ENCODE results near the gene ETF1.

The ETF1 gene

DNA sequence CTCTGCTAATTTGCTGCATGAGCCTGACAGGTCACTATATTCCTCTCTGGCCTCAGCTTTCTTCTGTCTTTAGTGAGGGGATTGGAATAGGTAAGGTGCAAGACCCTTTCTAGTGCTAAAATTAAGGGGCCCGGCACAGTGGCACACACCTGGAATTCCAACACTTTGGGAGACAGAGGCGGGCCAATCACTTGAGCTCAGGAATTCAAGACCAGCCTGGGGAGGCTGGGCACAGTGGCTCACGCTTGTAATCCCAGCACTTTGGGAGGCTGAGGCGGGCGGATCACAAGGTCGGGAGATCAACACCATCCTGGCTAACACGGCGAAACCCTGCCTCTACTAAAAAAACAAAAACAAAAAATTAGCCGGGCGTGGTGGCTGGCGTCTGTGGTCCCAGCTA, 40.5 kb downstream of the ETF1 start:
- Histone ChIP-seq H3K4me3 (ENCODE audit: low read length, poor library complexity, severe bottlenecking) (no peak overlapping the region), H4K20me1 (ENCODE audit: insufficient read depth, low read length, poor library complexity, severe bottlenecking) (no peaks in the 10 kb centered on the region), H3K27me3 (ENCODE audit: insufficient read depth, low read length, poor library complexity, severe bottlenecking) (no peaks in the 10 kb centered on the region), H3K36me3 (ENCODE audit: insufficient read depth, low read length) (peaks cover 10% of the 10 kb centered on the region; the same call in 1 of the 2 replicates), H3K4me1 (ENCODE audit: insufficient read depth, low read length, poor library complexity, severe bottlenecking) (no peaks in the 10 kb centered on the region), H3K9me2 (replicated peaks; ENCODE audit: low read depth, low read length) (no peaks in the 10 kb centered on the region), H2AFZ (ENCODE audit: low read length) (no peak overlapping the region), H3F3A (ENCODE audit: low read depth) (no peaks in the 10 kb centered on the region), H3K4me2 (ENCODE audit: low read depth, low read length, poor library complexity, severe bottlenecking) (no peak overlapping the region), H3K79me2 (ENCODE audit: insufficient read depth, low read length) (no peaks in the 10 kb centered on the region), H3K9me3 (ENCODE audit: insufficient read depth, low read depth, low read length) (no peaks in the 10 kb centered on the region), H3K9ac (ENCODE audit: low read depth, low read length, poor library complexity, severe bottlenecking) (no peak overlapping the region)
- TF ChIP-seq CTCF (conservative IDR thresholded peaks at IDR 0.05; ENCODE audit: low read length) (no peak), EZH2phosphoT487 (IDR thresholded peaks at IDR 0.05; ENCODE audit: borderline replicate concordance) (no peak)

DNA sequence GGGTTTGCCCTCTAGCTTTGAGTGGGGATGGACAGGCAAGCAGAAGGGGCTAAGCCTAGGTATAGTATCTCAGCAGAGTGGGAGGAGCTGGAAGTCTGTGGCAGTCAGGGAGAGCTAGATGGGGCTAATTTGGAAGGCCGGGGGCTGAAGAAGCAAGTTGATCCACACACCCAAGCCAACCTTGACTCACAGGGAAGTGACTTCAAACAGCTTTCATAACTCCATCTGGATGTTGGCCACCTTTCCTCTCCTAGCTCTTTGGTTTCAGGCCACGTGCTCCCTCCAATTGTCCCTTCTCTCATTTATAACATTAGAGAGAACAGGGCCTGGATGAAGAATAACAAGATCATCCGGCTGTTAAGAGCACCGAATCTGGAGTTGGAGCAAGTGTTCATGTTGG, 40.9 kb downstream of the ETF1 start:
- Histone ChIP-seq H3K9ac (ENCODE audit: low read depth, low read length, poor library complexity, severe bottlenecking) (no peak overlapping the region), H3K4me1 (ENCODE audit: insufficient read depth, low read length, poor library complexity, severe bottlenecking) (no peaks in the 10 kb centered on the region), H4K20me1 (ENCODE audit: insufficient read depth, low read length, poor library complexity, severe bottlenecking) (no peaks in the 10 kb centered on the region), H3K27me3 (ENCODE audit: insufficient read depth, low read length, poor library complexity, severe bottlenecking) (no peaks in the 10 kb centered on the region), H3K9me2 (replicated peaks; ENCODE audit: low read depth, low read length) (no peaks in the 10 kb centered on the region), H3F3A (ENCODE audit: low read depth) (no peaks in the 10 kb centered on the region), H3K9me3 (ENCODE audit: insufficient read depth, low read depth, low read length) (no peaks in the 10 kb centered on the region), H3K4me2 (ENCODE audit: low read depth, low read length, poor library complexity, severe bottlenecking) (no peak overlapping the region), H3K79me2 (ENCODE audit: insufficient read depth, low read length) (no peaks in the 10 kb centered on the region), H3K36me3 (ENCODE audit: insufficient read depth, low read length) (peaks cover 6% of the 10 kb centered on the region; the same call in 1 of the 2 replicates), H2AFZ (ENCODE audit: low read length) (no peak overlapping the region), H3K4me3 (ENCODE audit: low read length, poor library complexity, severe bottlenecking) (no peak overlapping the region)
- no peak for TF ChIP-seq EZH2phosphoT487 (IDR thresholded peaks at IDR 0.05; ENCODE audit: borderline replicate concordance)
- TF ChIP-seq CTCF (conservative IDR thresholded peaks at IDR 0.05; ENCODE audit: low read length) = no peak

DNA sequence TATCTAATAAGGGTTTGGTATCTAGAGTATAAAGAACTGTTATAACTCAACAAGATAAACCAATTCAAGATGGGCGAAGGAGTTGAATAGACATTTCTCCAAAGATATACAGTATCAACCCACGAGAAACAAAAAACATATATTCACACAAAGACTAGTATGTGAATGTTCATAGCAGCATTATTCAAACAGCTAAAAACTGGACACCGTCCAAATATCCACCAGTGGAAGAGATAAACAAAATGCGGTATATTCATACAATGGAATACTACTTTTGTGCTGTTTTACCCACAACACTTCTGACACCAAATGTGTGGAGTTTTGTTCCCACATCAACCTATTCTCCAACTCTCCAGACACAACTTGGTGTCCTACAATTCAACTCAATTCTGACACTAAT, 44.7 kb downstream of the ETF1 start:
- Histone ChIP-seq H3K4me3 (ENCODE audit: low read length, poor library complexity, severe bottlenecking) (no peak overlapping the region), H3F3A (ENCODE audit: low read depth) (no peaks in the 10 kb centered on the region), H2AFZ (ENCODE audit: low read length) (no peak overlapping the region), H3K9me3 (ENCODE audit: insufficient read depth, low read depth, low read length) (no peaks in the 10 kb centered on the region), H3K4me2 (ENCODE audit: low read depth, low read length, poor library complexity, severe bottlenecking) (no peak overlapping the region), H3K9ac (ENCODE audit: low read depth, low read length, poor library complexity, severe bottlenecking) (no peak overlapping the region), H4K20me1 (ENCODE audit: insufficient read depth, low read length, poor library complexity, severe bottlenecking) (no peaks in the 10 kb centered on the region), H3K9me2 (replicated peaks; ENCODE audit: low read depth, low read length) (no peaks in the 10 kb centered on the region), H3K79me2 (ENCODE audit: insufficient read depth, low read length) (no peaks in the 10 kb centered on the region), H3K36me3 (ENCODE audit: insufficient read depth, low read length) (no peaks in the 10 kb centered on the region), H3K4me1 (ENCODE audit: insufficient read depth, low read length, poor library complexity, severe bottlenecking) (peaks cover 6% of the 10 kb centered on the region), H3K27me3 (ENCODE audit: insufficient read depth, low read length, poor library complexity, severe bottlenecking) (no peaks in the 10 kb centered on the region)
- TF ChIP-seq EZH2phosphoT487 (IDR thresholded peaks at IDR 0.05; ENCODE audit: borderline replicate concordance) (no peak), CTCF (conservative IDR thresholded peaks at IDR 0.05; ENCODE audit: low read length) (no peak)
